GM21528 (cell line): ENCODE measurements around the gene DYTN.

Experiments
- ATAC-seq: cut with Tn5 transposase; IDR thresholded peaks from one replicate; pipeline ENCODE4 v1.9.1; 2021; ENCODE audit warnings: mild to moderate bottlenecking, moderate library complexity; ENCODE audit not compliant: unreplicated experiment, low FRiP score

Gene DYTN

GRCh38 chr2:206701952-206702605 is 16.1 kb downstream of the DYTN start:
- no peak for ATAC-seq

DNA sequence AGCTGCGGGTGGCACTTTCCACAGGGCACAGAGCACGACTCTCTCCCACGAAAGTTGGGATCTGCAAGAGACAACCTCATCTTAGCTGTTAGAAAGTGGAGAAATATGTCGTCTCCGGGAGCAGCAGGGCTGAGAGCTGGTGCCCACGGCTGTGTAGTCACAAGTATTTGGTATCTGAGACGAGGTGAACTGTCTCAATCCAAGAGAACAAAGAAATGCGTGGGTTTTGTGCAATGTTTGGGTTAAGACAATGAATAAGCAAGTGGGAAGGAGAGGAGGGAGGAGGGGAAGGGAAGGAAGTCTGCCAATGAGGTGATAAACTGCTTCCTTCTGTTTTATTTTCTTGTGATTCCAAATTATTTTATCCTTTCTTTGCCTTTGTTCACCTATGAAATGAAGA is 18.0 kb downstream of the DYTN start:
- no peak for ATAC-seq

- no peak for ATAC-seq
Measured at GRCh38 chr2:206698811-206699210, 19.4 kb downstream of the DYTN start.

DNA sequence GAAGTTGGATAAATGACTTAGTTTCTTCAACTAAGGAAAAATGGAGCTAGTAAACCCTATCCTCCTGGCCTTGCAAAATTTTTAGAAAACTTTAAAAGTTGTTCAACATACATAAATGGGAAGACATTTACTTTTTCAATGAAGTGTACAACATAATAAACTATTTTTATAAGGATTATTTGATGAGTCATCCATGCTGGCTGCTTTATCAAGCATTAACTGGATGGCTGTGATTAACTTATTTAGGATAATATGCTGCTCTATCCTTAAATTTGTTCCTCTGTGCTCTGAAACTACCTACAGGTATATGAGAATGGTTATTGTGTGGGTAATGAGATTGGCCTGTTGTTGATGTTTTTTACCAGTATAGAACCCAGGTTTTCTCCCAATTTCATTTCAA is 21.3 kb downstream of the DYTN start:
- ATAC-seq = no peak

- peak; percentile 74 for ATAC-seq
Measured at GRCh38 chr2:206693399-206694137, 24.6 kb downstream of the DYTN start.

GRCh38 chr2:206692971-206693370 is 25.2 kb downstream of the DYTN start:
- no peak for ATAC-seq

GRCh38 chr2:206688990-206689389 is 29.2 kb downstream of the DYTN start:
- ATAC-seq = no peak

GRCh38 chr2:206688453-206688852 is 29.7 kb downstream of the DYTN start:
- ATAC-seq = no peak

- ATAC-seq = no peak
Measured at GRCh38 chr2:206683546-206683945, 34.6 kb downstream of the DYTN start.

GRCh38 chr2:206670531-206671319 is 47.5 kb downstream of the DYTN start:
- no peak for ATAC-seq

DNA sequence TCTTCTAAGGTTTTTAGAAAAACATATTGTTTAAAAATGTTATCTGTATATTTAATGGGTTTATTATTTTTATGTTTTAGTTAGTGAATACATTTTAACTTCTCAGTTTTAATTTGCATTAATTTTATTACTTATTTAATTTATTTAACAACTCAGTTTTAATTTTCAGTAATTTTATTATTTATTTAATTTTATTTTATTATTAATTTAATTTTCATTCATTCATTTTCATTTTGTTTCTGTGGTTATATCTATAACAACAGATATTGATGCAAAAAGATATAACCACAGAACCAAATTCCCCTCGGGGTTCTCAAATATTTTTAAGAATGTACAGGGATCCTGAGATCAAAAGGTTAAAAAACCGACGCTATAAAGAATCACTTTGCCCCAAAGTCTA is 52.9 kb downstream of the DYTN start:
- no peak for ATAC-seq

GRCh38 chr2:206657087-206657486 is 61.1 kb downstream of the DYTN start:
- ATAC-seq = no peak

DNA sequence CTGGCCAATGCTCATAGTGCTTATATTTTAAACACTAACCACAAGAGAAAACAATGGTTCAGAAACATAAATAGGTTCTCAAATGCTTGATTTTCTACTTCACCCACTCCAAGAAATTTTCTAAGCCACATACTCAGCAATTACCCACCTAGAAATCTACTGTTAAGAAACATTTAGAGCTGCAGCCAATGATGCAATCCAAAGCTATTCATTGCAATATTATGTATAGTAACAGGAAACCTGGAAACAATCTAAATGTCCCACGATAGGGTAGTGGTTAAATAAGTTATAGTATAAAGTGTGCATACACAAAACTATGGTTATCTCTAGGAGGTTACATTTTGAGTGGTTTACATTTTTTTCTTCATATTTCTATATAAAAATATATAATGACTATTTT is 70.2 kb downstream of the DYTN start:
- no peak for ATAC-seq

DNA sequence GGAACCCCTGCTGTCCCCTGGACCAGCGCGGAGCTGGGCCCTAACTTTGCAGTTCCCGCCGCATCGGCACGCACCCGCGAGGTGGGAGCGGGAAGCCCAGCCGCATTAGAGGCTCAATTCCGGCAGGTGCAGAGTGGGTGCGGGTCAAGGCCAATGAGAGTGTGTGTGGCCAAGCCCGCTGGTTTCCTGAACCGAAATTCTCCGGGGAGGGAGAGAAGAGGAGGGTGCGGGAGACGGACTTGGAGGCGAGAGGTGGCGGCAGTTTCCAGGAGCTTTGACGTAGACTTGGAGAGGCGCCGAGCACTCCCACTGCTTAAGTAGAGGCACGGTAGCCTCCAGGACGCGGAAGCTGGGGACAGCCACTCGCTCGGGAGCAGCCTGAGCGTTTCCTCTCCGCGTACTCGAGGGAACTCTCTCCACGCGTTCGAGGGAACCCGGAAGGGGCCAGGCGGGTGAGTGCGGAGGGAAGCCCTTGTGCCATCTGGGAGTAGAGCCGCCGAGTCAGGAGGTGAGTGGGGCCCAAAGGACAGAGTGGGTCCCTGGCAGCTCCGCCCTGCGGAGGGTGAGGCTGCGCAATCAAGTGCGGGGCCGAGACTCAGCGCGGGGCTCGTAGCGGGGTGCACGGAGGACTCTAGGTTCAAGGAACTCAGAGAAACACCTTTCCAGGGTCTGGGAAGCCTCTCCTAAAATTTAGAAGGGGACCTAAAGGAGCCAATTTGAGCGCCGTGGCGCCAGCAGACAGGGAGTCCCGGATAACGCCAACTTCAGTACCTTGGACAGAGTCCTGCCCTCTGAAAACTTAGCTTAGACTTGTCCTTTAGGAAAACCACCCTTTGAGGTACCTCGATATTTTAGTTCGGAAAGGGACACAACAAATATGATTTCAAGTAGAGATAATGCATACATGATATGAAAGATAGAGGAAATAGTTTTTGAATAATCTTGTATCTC is 75.8 kb downstream of the DYTN start, which contains the start of gene FAM237A:
TSS of gene FAM237A (plus strand) at position 413 of the 951 bp plus-strand sequence. CDS start 1,750 bp downstream, outside the sequence.
- ATAC-seq = no peak

GRCh38 chr2:206641226-206641625 is 77.0 kb downstream of the DYTN start:
- ATAC-seq = no peak

DNA sequence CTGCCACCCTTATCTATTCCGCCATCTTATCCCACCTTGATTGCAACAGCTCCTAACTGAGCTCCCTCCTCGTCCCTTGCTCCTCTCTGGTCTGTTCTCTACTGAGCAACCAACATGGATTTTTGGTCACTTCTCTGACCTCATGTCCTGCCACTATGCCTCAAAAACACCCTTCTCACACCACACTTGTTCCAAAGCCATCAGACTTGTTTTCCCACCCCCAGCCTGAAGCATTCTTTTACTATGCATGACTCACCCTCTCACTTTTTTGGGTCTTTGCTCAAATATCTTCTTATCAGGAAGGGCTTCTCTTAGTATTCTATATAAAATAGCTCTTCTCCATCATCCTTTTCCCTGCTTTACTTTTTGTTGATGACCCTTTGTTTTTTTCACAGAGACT is 78.6 kb downstream of the DYTN start:
- no peak for ATAC-seq

- ATAC-seq = no peak
Measured at GRCh38 chr2:206635015-206635414, 83.2 kb downstream of the DYTN start.

GRCh38 chr2:206631340-206631739 is 86.9 kb downstream of the DYTN start:
- no peak for ATAC-seq

- ATAC-seq = no peak
Measured at GRCh38 chr2:206627632-206628031, 90.6 kb downstream of the DYTN start.

GRCh38 chr2:206626108-206626507 is 92.1 kb downstream of the DYTN start:
- no peak for ATAC-seq
